ENCODE measurements around the gene CARD10.

DNA sequence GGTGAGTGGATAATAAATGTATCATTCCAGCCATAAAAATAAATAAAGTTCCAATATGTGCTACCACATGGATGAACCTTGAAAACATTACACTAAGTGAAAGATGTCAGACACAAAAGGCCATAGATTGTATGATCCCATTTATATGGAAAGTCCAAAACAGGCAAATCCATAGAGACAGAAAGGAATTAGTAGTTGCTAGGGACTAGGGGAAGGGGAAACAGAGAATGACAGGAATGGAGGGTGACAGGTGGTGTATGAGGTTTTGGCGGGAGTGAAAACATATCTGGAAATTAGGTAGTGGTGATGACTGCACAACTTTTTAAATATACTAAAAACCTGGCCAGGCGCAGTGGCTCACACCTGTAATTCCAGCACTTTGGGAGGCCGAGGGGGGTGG is 15.2 kb upstream of the CARD10 start:
- TF ChIP-seq POLR2AphosphoS5 (IDR thresholded peaks at IDR 0.05), result no peak
- TF ChIP-seq, protein P1, sequence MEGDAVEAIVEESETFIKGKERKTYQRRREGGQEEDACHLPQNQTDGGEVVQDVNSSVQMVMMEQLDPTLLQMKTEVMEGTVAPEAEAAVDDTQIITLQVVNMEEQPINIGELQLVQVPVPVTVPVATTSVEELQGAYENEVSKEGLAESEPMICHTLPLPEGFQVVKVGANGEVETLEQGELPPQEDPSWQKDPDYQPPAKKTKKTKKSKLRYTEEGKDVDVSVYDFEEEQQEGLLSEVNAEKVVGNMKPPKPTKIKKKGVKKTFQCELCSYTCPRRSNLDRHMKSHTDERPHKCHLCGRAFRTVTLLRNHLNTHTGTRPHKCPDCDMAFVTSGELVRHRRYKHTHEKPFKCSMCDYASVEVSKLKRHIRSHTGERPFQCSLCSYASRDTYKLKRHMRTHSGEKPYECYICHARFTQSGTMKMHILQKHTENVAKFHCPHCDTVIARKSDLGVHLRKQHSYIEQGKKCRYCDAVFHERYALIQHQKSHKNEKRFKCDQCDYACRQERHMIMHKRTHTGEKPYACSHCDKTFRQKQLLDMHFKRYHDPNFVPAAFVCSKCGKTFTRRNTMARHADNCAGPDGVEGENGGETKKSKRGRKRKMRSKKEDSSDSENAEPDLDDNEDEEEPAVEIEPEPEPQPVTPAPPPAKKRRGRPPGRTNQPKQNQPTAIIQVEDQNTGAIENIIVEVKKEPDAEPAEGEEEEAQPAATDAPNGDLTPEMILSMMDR (IDR thresholded peaks at IDR 0.05), result no peak
